Stimulated activated CD4-positive, alpha-beta T cell treated with anti-CD3 and anti-CD28 coated beads, TNF-alpha, amount 100 ng/mL, for 48 hours (primary cell): ENCODE measurements around the gene C5orf63.
"Not testable (repeated sequence)": the region's sequence is repeated elsewhere in the genome, so short reads cannot be mapped to it uniquely, and the experiment has no call there.

Experiments used
- DNase-seq, 3 donors: peaks; one replicate each; pipeline ENCODE4 v3.0.0-alpha.2; 2020; ENCODE audit warnings: low read depth in 3 of 3

C5orf63 gene

GRCh38 chr5:127008300-127008975, 64.9 kb downstream of the C5orf63 start:
- no peak for DNase-seq

GRCh38 chr5:127007522-127007921, 65.8 kb downstream of the C5orf63 start:
- DNase-seq = no peak

- no peak for DNase-seq
Measured at GRCh38 chr5:127006744-127007143, 66.6 kb downstream of the C5orf63 start.

- not testable (repeated sequence) for DNase-seq
Measured at GRCh38 chr5:127005282-127005681, 68.0 kb downstream of the C5orf63 start.

GRCh38 chr5:127004721-127005120, 68.6 kb downstream of the C5orf63 start:
- no peak for DNase-seq

- DNase-seq = no peak
Measured at GRCh38 chr5:127003798-127004495, 69.4 kb downstream of the C5orf63 start.

GRCh38 chr5:127002390-127002789, 70.9 kb downstream of the C5orf63 start:
- DNase-seq = no peak

- no peak for DNase-seq
Measured at GRCh38 chr5:127001621-127002296, 71.5 kb downstream of the C5orf63 start.
